Measurements from ENCODE around the gene UPK3BL1.
"Not testable (repeated sequence)": the region's sequence is repeated elsewhere in the genome, so short reads cannot be mapped to it uniquely, and the experiment has no call there.

- TF ChIP-seq POLR2A (IDR thresholded peaks at IDR 0.05; ENCODE audit: low read length); GATA1 (IDR thresholded peaks at IDR 0.05; ENCODE audit: low read depth, low read length): not testable (repeated sequence)
Observed at GRCh38 chr7:102671166-102671955, 28.8 kb upstream of the UPK3BL1 start, which contains the start of gene POLR2J2.

Data from erythroblast (primary cell).